Mucosa of descending colon (tissue), 3 donors: ENCODE data around the gene WDR83. TPM values are rescaled to one million over a fixed set of nuclear protein-coding genes. Genes with fewer than 3 reads are reported as not detected.
"Not testable (repeated sequence)": the region's sequence is repeated elsewhere in the genome, so short reads cannot be mapped to it uniquely, and the experiment has no call there.

ENCODE experiments used
- ATAC-seq: fragments of 200-7000 bp; cut with Tn5 transposase; one replicate; pipeline ENCODE4 v1.9.1; 2020; ENCODE audit warnings: mild to moderate bottlenecking, moderate library complexity
- DNase-seq, 3 donors: peaks; one replicate each; pipeline ENCODE4 v3.0.0-alpha.2; 2020
- H3K36me3 ChIP-seq: fragments of 200-600 bp; one replicate; pipeline ENCODE4 v1.8.0; 2021; ENCODE audit warnings: low read depth, mild to moderate bottlenecking
- H3K4me1 ChIP-seq: fragments of 200-600 bp; one replicate; pipeline ENCODE4 v1.8.0; 2021; ENCODE audit warnings: low read depth, mild to moderate bottlenecking
- H3K4me3 ChIP-seq: fragments of 200-600 bp; one replicate; pipeline ENCODE4 v1.8.0; 2021; ENCODE audit warnings: mild to moderate bottlenecking
- H3K9me3 ChIP-seq: fragments of 200-600 bp; one replicate; pipeline ENCODE4 v1.8.0; 2021; ENCODE audit warnings: mild to moderate bottlenecking
- intact Hi-C, 2 donors: fragments of 100-400 bp; cut with DNase I in 1 of 2; cut with micrococcal nuclease in 1 of 2; formaldehyde crosslinking; loops; one replicate each; pipeline versions ENCODE4 v1.11.0 to v1.11.1; 2022; cut with DNase I, micrococcal nuclease
- long read RNA-seq, 2 donors: library from polyadenylated mRNA; unstranded; transcript quantifications; one replicate each; pipeline ENCODE4 v2.0.0, GENCODE V29; 2019 to 2021
- total RNA-seq, 3 donors: library from RNA; stranded (reverse); fragmentation: NEBNext Ultra II Directional in 2 of 3; extraction: Animal tissue kit (Norgen Biotek cat#: 25700) in 2 of 3; gene quantifications; one replicate each; pipeline versions ENCODE4 v1.2.1 to v1.2.4, GENCODE V29; 2021 to 2023
- TF ChIP-seq, protein P1 (sequence below): fragments of 200-600 bp; IDR thresholded peaks from one replicate; pipeline ENCODE4 v1.8.0; 2022; ENCODE audit warnings: antibody characterized with exemption, mild to moderate bottlenecking
- donor health status: DM: no; HTN: no; CAD: no; lungs with moderate emphysema.
- donor health status: DM: no; HTN: no; CAD: no.
- donor health status: DM: no; HTN: yes; CAD: no.

WDR83 gene, protein sequence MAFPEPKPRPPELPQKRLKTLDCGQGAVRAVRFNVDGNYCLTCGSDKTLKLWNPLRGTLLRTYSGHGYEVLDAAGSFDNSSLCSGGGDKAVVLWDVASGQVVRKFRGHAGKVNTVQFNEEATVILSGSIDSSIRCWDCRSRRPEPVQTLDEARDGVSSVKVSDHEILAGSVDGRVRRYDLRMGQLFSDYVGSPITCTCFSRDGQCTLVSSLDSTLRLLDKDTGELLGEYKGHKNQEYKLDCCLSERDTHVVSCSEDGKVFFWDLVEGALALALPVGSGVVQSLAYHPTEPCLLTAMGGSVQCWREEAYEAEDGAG
- 10 to 100 TPM in 1 of 3 donors, 1 to 10 TPM in 2; 6.4 to 13.4 (median 7.4) TPM for total RNA-seq
- long read RNA-seq, donor 1, transcript WDR83-201 (11 exons, 1,457 nt): major isoform, 10 of 18 reads
- long read RNA-seq, donor 1, partial matches to known transcripts: 4 of 18 reads
- long read RNA-seq, donor 1, other reads (novel, unspliced or antisense): 3 of 18 reads
- long read RNA-seq, donor 2, transcript WDR83-201 (11 exons, 1,457 nt): major isoform, 5 of 13 reads
- long read RNA-seq, donor 2, partial matches to known transcripts: 5 of 13 reads
- long read RNA-seq, donor 2, other reads (novel, unspliced or antisense): 2 of 13 reads

DNA sequence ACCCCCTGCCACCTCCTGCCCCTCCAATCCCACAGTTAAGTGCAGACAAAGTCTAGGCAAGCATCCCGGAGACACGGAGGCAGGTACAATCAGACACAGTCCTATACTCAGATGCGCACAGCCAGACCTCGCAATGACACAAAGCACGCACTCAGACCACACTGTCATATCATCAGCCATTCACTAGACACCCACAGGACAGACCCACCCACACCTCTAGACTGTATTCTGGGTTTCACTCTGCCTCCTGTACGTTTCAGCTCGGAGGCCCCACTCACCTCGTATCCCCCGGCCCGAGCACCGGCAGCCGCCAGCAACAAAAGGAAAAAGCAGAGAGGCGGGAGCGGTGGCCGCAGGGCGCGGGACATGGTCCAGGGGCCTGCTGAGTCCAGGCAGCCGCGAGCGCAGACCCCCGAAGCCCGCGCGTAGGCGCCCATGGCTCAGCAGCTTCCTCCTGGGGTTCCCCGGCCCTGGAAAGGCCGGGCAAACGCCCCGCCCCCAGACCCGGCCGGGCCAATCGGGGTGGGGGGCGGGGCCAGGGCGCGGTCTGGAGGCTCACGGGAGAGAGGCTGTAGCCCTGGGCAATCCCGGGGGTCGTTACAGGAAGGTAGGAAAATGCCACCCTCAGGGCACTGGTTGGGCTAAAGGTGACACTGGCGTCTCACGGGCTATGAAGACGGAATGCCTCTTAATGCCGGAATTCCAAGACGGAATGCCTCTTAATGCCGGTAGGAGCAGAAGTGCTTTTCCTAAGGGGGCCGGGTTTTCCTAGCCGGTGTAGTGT lies at the start of gene WDR83, which contains the start of gene MAN2B1:
Gene WDR83, plus strand, starts transcription at position 543 of the 784 bp plus-strand sequence. CDS start 2,984 bp downstream, outside the sequence.
Gene MAN2B1, minus strand, starts transcription at position 478 of the 784 bp plus-strand sequence. Its CDS starts 41 bp downstream, at position 437.
- ATAC-seq: peak; percentile 87
- intact Hi-C loops: no loop called here
- H3K9me3 ChIP-seq: no peaks in the 10 kb centered on the region
- TF ChIP-seq, protein P1, sequence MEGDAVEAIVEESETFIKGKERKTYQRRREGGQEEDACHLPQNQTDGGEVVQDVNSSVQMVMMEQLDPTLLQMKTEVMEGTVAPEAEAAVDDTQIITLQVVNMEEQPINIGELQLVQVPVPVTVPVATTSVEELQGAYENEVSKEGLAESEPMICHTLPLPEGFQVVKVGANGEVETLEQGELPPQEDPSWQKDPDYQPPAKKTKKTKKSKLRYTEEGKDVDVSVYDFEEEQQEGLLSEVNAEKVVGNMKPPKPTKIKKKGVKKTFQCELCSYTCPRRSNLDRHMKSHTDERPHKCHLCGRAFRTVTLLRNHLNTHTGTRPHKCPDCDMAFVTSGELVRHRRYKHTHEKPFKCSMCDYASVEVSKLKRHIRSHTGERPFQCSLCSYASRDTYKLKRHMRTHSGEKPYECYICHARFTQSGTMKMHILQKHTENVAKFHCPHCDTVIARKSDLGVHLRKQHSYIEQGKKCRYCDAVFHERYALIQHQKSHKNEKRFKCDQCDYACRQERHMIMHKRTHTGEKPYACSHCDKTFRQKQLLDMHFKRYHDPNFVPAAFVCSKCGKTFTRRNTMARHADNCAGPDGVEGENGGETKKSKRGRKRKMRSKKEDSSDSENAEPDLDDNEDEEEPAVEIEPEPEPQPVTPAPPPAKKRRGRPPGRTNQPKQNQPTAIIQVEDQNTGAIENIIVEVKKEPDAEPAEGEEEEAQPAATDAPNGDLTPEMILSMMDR: no peak
- DNase-seq: peak; percentile 83 to 86 (median 86)
- peaks cover 33% of the 10 kb centered on the region for H3K4me1 ChIP-seq
- H3K36me3 ChIP-seq: no peaks in the 10 kb centered on the region
- H3K4me3 ChIP-seq: peak within 1 kb of the TSS; percentile 54

- H3K4me1 ChIP-seq: peaks cover 3% of the 10 kb centered on the region
- intact Hi-C loops: no loop called here
- TF ChIP-seq, protein P1: no peak
- H3K9me3 ChIP-seq: no peaks in the 10 kb centered on the region
- H3K4me3 ChIP-seq: no peak overlapping the region
- ATAC-seq (no peak), DNase-seq (no peak)
- H3K36me3 ChIP-seq: no peaks in the 10 kb centered on the region
Measured at GRCh38 chr19:12617646-12618045, 49.0 kb upstream of the WDR83 start.

GRCh38 chr19:12621253-12622024 lies 45.2 kb upstream of the WDR83 start:
- H3K4me3 ChIP-seq, H3K9me3 ChIP-seq, H3K4me1 ChIP-seq, intact Hi-C loops, ATAC-seq, DNase-seq: not testable (repeated sequence)
- peaks cover 16% of the 10 kb centered on the region for H3K36me3 ChIP-seq

DNA sequence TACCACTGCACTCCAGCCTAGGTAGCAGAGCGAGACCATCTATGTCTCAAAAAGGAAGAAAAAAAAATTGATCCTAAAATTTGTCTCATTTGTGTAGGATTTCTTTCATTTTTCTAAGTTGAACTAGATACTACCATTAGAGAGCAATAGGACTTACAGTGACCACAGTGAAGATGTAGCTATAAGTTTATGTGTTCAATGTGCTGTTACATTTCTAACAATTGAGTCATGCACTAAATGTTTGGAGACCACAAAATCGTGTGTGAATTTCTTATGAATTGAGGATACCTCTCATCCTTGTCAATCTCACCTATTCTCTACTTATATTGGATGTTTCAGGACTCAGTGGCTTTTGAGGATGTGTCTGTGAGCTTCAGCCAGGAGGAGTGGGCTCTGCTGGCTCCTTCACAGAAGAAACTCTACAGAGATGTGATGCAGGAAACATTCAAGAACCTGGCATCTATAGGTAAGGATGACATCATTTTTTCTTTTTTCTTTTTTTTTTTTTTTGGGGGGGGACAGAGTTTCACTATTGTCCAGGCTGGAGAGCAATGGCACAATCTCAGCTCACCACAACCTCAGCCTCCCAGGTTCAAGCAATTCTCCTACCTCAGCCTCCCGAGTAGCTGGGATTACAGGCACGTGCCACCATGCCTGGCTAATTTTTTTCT lies 43.1 kb upstream of the WDR83 start:
- no peak for DNase-seq
- no peak for ATAC-seq
- intact Hi-C loops: no loop called here
- TF ChIP-seq, protein P1: no peak
- H3K4me3 ChIP-seq: no peak overlapping the region
- H3K9me3 ChIP-seq: peaks cover 21% of the 10 kb centered on the region
- peaks cover 27% of the 10 kb centered on the region for H3K36me3 ChIP-seq
- H3K4me1 ChIP-seq: peaks cover 3% of the 10 kb centered on the region

DNA sequence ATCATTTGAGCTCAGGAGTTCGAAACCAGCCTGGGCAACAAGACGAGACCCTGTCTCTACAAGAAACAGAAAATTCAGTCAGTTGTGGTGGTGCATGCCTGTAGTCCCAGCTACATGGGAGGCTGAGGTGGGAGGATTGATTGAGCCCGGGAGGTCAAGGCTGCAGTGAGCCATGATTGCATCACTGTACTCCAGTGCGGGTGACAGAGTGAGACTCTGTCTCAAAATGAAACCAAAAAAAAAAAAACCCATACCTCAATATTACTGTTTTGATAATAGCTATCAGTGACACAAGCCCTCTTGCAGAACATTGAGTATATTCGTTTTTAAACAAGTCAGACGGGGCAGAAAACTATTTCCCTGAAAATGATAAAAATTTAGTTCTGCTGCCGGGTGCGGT lies 39.6 kb upstream of the WDR83 start:
- TF ChIP-seq, protein P1: no peak
- H3K36me3 ChIP-seq: peaks cover 30% of the 10 kb centered on the region
- H3K4me1 ChIP-seq: no peaks in the 10 kb centered on the region
- peaks cover 25% of the 10 kb centered on the region for H3K9me3 ChIP-seq
- no peak for DNase-seq
- no peak for ATAC-seq
- no peak overlapping the region for H3K4me3 ChIP-seq
- intact Hi-C loops: no loop called here
